Ectodermal cell (in vitro differentiated cells): ENCODE measurements around the gene CCDC138. TPM values are rescaled to one million over a fixed set of nuclear protein-coding genes. Genes with fewer than 3 reads are reported as not detected.
"Not testable (repeated sequence)": the region's sequence is repeated elsewhere in the genome, so short reads cannot be mapped to it uniquely, and the experiment has no call there.

ENCODE experiments used
- H3K27ac ChIP-seq: 2 replicates; pipeline ENCODE4 v1.7.0; 2013; ENCODE audit warnings: mild to moderate bottlenecking, low read depth, low read length; ENCODE audit not compliant: insufficient read depth, poor library complexity, severe bottlenecking
- H3K27me3 ChIP-seq: 2 replicates; pipeline ENCODE4 v1.7.0; 2013; ENCODE audit warnings: mild to moderate bottlenecking, low read length; ENCODE audit not compliant: insufficient read depth, control insufficient read depth, poor library complexity, severe bottlenecking
- H3K36me3 ChIP-seq: one replicate; pipeline ENCODE4 v1.7.0; 2013; ENCODE audit warnings: low read length; ENCODE audit not compliant: control insufficient read depth, insufficient read depth
- H3K4me1 ChIP-seq: one replicate; pipeline ENCODE4 v1.7.0; 2013; ENCODE audit warnings: low read length; ENCODE audit not compliant: control insufficient read depth, insufficient read depth
- H3K4me3 ChIP-seq: 2 replicates; pipeline ENCODE4 v1.7.0; 2013; ENCODE audit warnings: low read depth, low read length, control low read depth; ENCODE audit not compliant: insufficient read depth
- H3K9me3 ChIP-seq: 2 replicates; pipeline ENCODE4 v1.7.0; 2013; ENCODE audit warnings: mild to moderate bottlenecking, low read length, moderate library complexity; ENCODE audit not compliant: control insufficient read depth
- WGBS, 2 experiments: methylation state at CpG; one replicate each; pipeline ENCODE4 v1.1.7; 2013; ENCODE audit warnings: missing lambda C conversion rate in 2 of 2; 5-methylcytosine and 5-hydroxymethylcytosine counted together
- polyA plus RNA-seq, 4 experiments: library from polyadenylated mRNA; stranded (reverse); fragments of 50-300 nt; gene quantifications; one replicate each; pipeline ENCODE4 v1.2.3, GENCODE V29; 2013

CCDC138 gene, protein sequence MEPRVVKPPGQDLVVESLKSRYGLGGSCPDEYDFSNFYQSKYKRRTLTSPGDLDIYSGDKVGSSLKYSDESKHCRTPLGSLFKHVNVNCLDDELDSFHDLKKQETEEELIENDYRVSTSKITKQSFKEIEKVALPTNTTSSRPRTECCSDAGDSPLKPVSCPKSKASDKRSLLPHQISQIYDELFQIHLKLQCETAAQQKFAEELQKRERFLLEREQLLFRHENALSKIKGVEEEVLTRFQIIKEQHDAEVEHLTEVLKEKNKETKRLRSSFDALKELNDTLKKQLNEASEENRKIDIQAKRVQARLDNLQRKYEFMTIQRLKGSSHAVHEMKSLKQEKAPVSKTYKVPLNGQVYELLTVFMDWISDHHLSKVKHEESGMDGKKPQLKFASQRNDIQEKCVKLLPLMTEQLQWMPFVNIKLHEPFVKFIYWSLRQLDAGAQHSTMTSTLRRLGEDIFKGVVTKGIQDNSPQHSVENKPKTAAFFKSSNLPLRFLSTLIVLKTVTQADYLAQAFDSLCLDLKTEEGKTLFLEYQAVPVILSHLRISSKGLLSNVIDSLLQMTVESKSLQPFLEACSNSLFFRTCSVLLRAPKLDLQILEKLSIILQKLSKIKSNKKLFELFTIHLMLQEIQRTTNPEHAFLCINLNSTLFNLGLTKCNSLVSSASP
- polyA plus RNA-seq (2013, experiment 1 of 4) = 47.3 TPM
- 51.1 TPM for polyA plus RNA-seq (2013, experiment 2 of 4)
- 42.7 TPM for polyA plus RNA-seq (2013, experiment 3 of 4)
- 44.7 TPM for polyA plus RNA-seq (2013, experiment 4 of 4)

DNA sequence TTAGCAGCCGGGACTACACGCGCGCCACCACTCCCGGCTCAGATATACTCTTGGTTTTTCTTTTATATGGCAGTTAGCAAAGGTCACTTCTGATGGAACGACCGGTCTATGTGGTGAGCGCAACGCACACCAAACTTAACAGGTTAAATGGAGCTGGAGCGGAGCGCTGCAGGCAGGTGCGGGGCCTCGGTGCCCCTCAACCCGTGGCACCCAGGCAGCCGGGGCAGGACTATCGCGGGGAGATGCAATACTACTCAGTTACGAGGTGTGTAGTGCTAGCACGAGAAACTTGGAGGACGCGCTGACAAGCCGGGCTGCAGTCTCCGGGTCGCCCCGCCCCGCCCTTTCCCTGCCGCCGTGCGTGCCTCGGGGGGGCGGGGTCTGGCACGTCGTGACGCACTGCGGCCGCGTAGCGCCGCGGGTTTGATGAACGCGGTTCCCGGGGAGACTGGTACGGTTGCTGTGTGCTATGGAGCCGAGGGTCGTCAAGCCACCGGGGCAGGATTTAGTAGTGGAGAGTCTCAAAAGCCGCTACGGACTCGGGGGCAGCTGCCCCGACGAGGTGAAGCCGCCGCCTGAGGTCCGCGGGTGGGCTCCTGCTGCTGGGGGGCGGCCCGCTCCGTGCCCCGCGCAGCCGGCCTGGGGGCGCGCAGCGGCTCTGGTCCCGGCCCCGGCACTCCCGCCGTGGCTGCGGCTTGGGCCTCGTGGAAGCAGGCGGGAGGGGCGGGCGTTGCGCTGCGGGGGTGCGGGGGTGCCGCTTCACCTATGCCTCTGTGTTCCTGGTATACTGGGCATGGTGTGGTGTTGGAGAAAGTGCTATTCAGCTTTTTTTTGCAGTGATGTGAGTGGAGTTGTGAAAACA, at the start of gene CCDC138:
Gene CCDC138 (plus strand): TSS at position 418 of the 862 bp plus-strand sequence. CDS start 52 bp downstream, at position 470.
- H3K9me3 ChIP-seq = no peaks in the 10 kb centered on the region
- H3K27ac ChIP-seq = peak within 1 kb of the TSS; percentile 96
- WGBS, 2 experiments = 1% methylated on average over 78 of the region's 78 CpGs
- no peaks in the 10 kb centered on the region for H3K4me1 ChIP-seq
- peaks cover 14% of the 10 kb centered on the region for H3K36me3 ChIP-seq
- no peaks in the 10 kb centered on the region for H3K27me3 ChIP-seq
- peak within 1 kb of the TSS; percentile 58 for H3K4me3 ChIP-seq

DNA sequence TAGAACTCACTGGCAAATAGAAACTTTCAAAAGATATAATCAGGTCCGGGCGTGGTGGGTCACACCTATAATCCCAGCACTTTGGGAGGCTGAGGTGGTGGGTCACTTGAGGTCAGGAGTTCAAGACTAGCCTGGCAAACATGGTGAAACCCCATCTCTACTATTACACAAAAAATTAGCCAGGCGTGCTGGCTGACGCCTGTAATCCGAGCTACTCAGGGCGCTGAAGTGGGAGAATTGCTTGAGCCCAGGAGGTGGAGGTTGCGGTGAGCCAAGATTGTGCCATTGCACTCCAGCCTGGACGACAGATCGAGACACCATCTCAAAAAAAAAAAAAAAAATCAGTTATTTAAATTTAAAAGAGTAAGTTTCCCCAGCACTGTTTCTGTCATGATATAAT, 28.6 kb upstream of the CCDC138 start:
- 87 to 97% methylated on average over 5 to 7 of the region's 9 CpGs for WGBS, 2 experiments
- not testable (repeated sequence) for H3K4me3 ChIP-seq, H3K9me3 ChIP-seq, H3K27me3 ChIP-seq, H3K4me1 ChIP-seq, H3K36me3 ChIP-seq, H3K27ac ChIP-seq

DNA sequence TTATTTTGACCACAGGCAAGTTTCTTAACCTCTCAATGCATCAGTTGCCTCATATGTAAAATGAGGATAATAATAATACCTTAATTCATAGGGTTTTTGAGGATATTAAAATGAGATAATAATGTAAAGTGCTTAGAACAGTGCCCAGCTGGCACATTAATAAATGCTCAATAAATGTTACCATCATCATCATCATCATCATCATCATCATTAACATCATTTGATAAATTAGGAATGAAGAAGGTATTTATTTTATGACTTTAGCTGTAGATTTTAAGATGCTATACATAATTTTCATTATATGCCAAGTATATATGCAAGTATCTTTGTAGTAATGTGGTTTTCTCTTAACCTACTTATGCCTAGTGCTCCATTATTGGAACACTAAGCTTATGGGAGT, 24.0 kb upstream of the CCDC138 start:
- H3K27me3 ChIP-seq, H3K9me3 ChIP-seq, H3K4me3 ChIP-seq, H3K4me1 ChIP-seq, H3K27ac ChIP-seq: not testable (repeated sequence)
- peaks cover 16% of the 10 kb centered on the region for H3K36me3 ChIP-seq

DNA sequence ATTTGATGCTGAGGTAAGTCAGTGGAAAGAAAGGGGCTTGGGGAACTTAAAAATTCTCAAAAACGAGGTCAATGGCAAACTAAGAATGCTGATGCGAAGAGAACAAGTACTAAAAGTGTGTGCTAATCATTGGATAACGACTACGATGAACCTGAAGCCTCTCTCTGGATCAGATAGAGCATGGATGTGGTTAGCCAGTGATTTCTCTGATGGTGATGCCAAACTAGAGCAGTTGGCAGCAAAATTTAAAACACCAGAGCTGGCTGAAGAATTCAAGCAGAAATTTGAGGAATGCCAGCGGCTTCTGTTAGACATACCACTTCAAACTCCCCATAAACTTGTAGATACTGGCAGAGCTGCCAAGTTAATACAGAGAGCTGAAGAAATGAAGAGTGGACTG, 19.9 kb upstream of the CCDC138 start:
- 90 to 96% methylated on average over 4 of the region's 5 CpGs for WGBS, 2 experiments
- H3K4me3 ChIP-seq, H3K4me1 ChIP-seq, H3K27me3 ChIP-seq, H3K27ac ChIP-seq, H3K9me3 ChIP-seq: not testable (repeated sequence)
- H3K36me3 ChIP-seq = peaks cover 16% of the 10 kb centered on the region

DNA sequence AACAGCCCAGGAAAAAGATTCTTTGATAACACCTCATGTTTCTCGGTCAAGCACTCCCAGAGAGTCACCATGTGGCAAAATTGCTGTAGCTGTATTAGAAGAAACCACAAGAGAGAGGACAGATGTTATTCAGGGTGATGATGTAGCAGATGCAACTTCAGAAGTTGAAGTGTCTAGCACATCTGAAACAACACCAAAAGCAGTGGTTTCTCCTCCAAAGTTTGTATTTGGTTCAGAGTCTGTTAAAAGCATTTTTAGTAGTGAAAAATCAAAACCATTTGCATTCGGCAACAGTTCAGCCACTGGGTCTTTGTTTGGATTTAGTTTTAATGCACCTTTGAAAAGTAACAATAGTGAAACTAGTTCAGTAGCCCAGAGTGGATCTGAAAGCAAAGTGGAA, 18.7 kb upstream of the CCDC138 start:
- WGBS, 2 experiments = 90 to 100% methylated on average over 1 of the region's 2 CpGs
- H3K4me3 ChIP-seq, H3K27ac ChIP-seq, H3K27me3 ChIP-seq, H3K9me3 ChIP-seq, H3K4me1 ChIP-seq: not testable (repeated sequence)
- H3K36me3 ChIP-seq = peaks cover 19% of the 10 kb centered on the region

DNA sequence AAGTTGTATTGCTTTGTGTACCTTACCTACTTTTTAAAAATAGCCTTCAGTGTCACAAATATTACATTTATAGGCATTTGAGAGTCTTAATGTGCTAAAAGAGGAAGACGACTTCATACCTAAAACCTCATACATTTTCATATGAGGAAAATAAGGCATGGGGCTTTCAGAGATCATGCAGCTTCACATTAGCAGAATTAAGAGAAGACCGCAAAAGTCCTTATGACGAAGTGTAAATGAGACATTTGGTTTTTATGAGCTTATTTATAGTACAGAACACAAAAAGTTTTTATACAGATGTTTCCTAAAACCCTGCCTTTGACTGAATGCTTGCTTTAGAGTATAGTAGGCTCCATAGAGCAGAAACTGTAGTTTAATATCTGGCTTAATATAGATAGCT, 10.1 kb upstream of the CCDC138 start:
- Histone ChIP-seq H3K27ac (no peak overlapping the region), H3K4me3 (no peak overlapping the region), H3K4me1 (no peaks in the 10 kb centered on the region), H3K9me3 (no peaks in the 10 kb centered on the region), H3K36me3 (peaks cover 30% of the 10 kb centered on the region), H3K27me3 (no peaks in the 10 kb centered on the region)
- WGBS, 2 experiments = 85 to 100% methylated on average over 1 to 3 of the region's 3 CpGs

DNA sequence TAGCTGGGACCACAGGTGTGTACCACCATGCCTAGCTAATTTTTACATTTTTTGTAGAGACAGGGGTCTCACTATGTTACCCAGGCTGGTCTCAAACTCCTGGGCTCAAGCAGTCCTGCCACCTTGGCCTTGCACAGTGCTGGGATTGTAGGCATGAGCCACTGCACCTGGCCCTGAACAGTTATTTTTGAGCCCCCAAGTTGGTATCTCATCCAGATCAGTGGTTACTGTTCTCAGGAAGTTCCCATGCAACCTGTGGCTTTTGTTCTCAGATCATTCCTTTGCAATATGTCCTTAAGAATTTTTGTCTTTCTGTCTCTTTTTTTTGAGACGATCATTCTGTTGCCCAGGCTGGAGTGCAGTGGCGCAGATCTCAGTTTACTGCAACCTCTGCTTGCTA, 7.7 kb upstream of the CCDC138 start:
- H3K36me3 ChIP-seq = peaks cover 33% of the 10 kb centered on the region

DNA sequence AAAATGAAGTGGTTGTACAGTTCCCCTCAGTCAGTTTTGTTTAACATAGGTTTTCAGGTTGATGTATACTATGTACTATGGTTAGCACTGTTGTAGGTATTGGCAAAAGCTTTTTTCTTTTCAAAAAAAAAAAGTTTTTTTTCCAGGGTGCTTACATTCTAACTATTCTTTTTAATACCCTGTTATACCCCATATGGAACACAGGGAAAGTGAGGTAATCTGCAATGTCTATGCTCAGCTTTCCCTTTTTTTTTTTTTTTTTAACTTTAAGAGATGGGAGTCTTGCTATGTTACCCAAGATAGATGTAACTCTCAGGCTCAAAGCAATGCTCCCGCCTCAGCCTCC, 590 bp upstream of the CCDC138 start:
- Histone ChIP-seq H3K4me1 (no peaks in the 10 kb centered on the region), H3K27ac (peak overlapping the region; percentile 96), H3K4me3 (peak overlapping the region; percentile 58), H3K9me3 (no peaks in the 10 kb centered on the region), H3K27me3 (no peaks in the 10 kb centered on the region), H3K36me3 (peaks cover 13% of the 10 kb centered on the region)
- WGBS, 2 experiments = 7% methylated on average over 1 of the region's 1 CpG

More for the DNA sequence above, 7.7 kb upstream of the CCDC138 start:
- Histone ChIP-seq H3K4me1 (no peaks in the 10 kb centered on the region), H3K4me3 (no peak overlapping the region), H3K9me3 (no peaks in the 10 kb centered on the region), H3K27ac (no peak overlapping the region), H3K27me3 (no peaks in the 10 kb centered on the region)
- 95% methylated on average over 2 of the region's 2 CpGs for WGBS, 2 experiments

DNA sequence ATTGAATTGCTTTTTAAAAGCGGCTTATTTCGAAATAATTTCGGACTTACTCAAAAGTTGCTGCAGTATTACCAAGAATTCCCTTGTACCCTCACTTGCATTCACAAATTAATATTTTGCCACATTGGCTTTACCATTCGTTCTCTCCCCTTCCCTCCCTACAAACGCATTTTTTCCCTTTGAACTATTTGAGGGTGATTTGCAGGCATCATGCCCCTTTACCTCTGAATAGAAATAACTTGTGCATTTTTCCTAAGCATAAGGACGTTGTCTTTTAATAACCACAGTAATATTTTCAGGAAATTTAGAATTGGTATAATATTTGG, 608 bp downstream of the CCDC138 start:
- peak overlapping the region; percentile 58 for H3K4me3 ChIP-seq
- no peaks in the 10 kb centered on the region for H3K9me3 ChIP-seq
- no peaks in the 10 kb centered on the region for H3K27me3 ChIP-seq
- H3K27ac ChIP-seq = peak overlapping the region; percentile 96
- 1 to 2% methylated on average over 5 of the region's 6 CpGs for WGBS, 2 experiments
- H3K4me1 ChIP-seq = no peaks in the 10 kb centered on the region
- peaks cover 17% of the 10 kb centered on the region for H3K36me3 ChIP-seq
